ENCODE measurements around the gene EPHB2. TPM values are rescaled to one million over a fixed set of nuclear protein-coding genes. Genes with fewer than 3 reads are reported as not detected.

EPHB2 gene
- total RNA-seq, 1 experiment from 2014 or later, result 0.79 TPM

DNA sequence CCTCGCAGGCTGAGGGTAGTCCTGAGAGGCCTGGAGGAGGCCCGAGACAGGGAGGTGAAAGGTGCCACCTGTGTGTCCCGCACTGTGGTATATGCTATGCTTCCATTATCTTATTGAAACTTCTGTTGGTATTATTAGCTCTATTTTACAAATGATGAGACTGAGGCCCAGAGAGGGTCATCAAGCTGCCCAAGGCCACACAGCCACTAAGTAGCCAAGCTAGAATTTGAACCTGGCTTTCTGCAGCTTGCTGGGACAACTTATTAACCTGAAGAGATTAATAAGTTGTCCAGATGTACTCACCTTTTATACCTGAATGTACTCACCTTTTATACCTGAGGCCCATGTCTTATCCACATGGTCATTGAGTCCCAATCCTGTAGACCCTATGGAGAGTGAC is 83.0 kb downstream of the EPHB2 start:
- Mint-ChIP-seq H3K4me3 (ENCODE audit: unreplicated experiment) (no peak overlapping the region), H3K36me3 (ENCODE audit: insufficient read depth, unreplicated experiment) (no peaks in the 10 kb centered on the region), H3K27me3 (ENCODE audit: insufficient read depth, unreplicated experiment) (no peaks in the 10 kb centered on the region), H3K27ac (ENCODE audit: low read depth, unreplicated experiment) (no peak overlapping the region), H3K4me1 (ENCODE audit: insufficient read depth, unreplicated experiment) (peaks cover 16% of the 10 kb centered on the region), H3K9me3 (ENCODE audit: unreplicated experiment) (no peaks in the 10 kb centered on the region)
- POLR2A ChIA-PET, result no interaction called here
- intact Hi-C loops (cut with micrococcal nuclease), result no loop called here
- TF ChIP-seq, protein P1, sequence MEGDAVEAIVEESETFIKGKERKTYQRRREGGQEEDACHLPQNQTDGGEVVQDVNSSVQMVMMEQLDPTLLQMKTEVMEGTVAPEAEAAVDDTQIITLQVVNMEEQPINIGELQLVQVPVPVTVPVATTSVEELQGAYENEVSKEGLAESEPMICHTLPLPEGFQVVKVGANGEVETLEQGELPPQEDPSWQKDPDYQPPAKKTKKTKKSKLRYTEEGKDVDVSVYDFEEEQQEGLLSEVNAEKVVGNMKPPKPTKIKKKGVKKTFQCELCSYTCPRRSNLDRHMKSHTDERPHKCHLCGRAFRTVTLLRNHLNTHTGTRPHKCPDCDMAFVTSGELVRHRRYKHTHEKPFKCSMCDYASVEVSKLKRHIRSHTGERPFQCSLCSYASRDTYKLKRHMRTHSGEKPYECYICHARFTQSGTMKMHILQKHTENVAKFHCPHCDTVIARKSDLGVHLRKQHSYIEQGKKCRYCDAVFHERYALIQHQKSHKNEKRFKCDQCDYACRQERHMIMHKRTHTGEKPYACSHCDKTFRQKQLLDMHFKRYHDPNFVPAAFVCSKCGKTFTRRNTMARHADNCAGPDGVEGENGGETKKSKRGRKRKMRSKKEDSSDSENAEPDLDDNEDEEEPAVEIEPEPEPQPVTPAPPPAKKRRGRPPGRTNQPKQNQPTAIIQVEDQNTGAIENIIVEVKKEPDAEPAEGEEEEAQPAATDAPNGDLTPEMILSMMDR (IDR thresholded peaks at IDR 0.05; ENCODE audit: unreplicated experiment), result no peak
- no peak for DNase-seq (ENCODE audit: unreplicated experiment)
- BruUV-seq (replicated peaks), result no TSS peak
- CTCF ChIA-PET, result interaction anchor here (1.1 kb wide), 1 partner anchor 89 kb away, joined by 3 read pairs; no protein-coding TSS in a partner anchor

DNA sequence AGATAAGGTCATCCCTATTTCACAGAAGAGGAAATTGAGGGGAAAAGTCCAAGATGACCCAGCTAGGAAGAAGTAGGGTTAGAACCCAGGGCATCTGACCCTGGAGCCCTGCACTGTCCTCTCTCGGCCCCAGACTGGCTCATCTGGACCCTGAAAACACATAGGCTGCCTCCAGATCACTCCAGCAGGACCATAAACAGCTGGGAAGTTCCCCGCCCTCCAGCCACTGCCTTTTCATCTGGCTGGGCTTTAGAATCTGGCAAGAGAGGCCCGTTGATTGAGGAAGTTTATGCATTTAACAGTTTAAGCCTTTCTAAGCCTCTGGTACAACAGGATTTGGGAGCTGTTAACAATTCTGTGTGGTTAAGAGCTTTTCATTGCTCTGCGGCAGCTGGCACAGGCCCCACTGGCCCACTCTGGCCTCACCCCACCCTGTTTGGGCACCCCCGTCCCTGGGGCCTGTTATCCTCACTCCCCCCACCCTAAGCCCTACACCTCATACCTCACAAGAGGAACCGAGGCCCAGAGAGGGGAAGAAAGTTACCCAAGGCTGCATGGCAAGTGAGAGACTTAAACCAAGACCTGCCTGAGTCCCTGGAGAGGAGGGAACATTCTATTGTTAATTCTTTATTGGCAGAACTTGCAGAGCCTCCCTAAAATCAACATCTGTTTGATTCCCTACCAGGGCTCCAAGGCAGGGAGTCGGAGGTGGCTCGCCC is 84.2 kb downstream of the EPHB2 start:
- intact Hi-C loops (cut with micrococcal nuclease), result no loop called here
- no peak overlapping the region for H3K4me3 Mint-ChIP-seq (ENCODE audit: unreplicated experiment)
- ChIA-PET CTCF (interaction anchor here (0.7 to 1.1 kb wide), 2 partner anchors 9 to 90 kb away, joined by 3 read pairs; no protein-coding TSS in a partner anchor), POLR2A (interaction anchor here (0.6 to 1.1 kb wide), 3 partner anchors 18 to 304 kb away, joined by 3 read pairs; no protein-coding TSS in a partner anchor)
- no peaks in the 10 kb centered on the region for H3K36me3 Mint-ChIP-seq (ENCODE audit: insufficient read depth, unreplicated experiment)
- no peak for DNase-seq (ENCODE audit: unreplicated experiment)
- no TSS peak for BruUV-seq (replicated peaks)
- no peaks in the 10 kb centered on the region for H3K27me3 Mint-ChIP-seq (ENCODE audit: insufficient read depth, unreplicated experiment)
- H3K4me1 Mint-ChIP-seq (ENCODE audit: insufficient read depth, unreplicated experiment), result peaks cover 10% of the 10 kb centered on the region
- TF ChIP-seq, protein P1 (IDR thresholded peaks at IDR 0.05; ENCODE audit: unreplicated experiment), result no peak
- H3K27ac Mint-ChIP-seq (ENCODE audit: low read depth, unreplicated experiment), result no peak overlapping the region
- no peaks in the 10 kb centered on the region for H3K9me3 Mint-ChIP-seq (ENCODE audit: unreplicated experiment)

DNA sequence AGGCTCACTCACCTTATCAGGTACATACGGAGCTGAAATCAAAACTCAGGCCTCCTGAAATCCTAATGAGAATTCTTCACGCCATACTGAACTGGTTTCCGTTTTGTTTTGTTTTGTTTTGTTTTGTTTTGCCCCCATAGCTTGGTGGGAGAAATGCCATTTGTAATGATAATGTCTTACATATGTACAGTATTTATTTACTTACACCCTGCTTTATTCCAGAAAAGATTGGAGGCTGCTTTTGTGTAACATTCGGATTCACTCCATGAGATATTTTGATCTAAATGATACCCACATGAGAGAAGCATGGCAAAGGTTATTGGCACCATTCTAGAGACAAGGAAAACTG is 84.7 kb downstream of the EPHB2 start:
- no peaks in the 10 kb centered on the region for H3K36me3 Mint-ChIP-seq (ENCODE audit: insufficient read depth, unreplicated experiment)
- H3K9me3 Mint-ChIP-seq (ENCODE audit: unreplicated experiment), result no peaks in the 10 kb centered on the region
- no peak overlapping the region for H3K4me3 Mint-ChIP-seq (ENCODE audit: unreplicated experiment)
- ChIA-PET CTCF (interaction anchor here (0.7 kb wide), 1 partner anchor 8 kb away, joined by 3 read pairs; no protein-coding TSS in a partner anchor), POLR2A (interaction anchor here (1.1 kb wide), 1 partner anchor 48 kb away, joined by 3 read pairs; no protein-coding TSS in a partner anchor)
- H3K27me3 Mint-ChIP-seq (ENCODE audit: insufficient read depth, unreplicated experiment), result no peaks in the 10 kb centered on the region
- TF ChIP-seq, protein P1 (IDR thresholded peaks at IDR 0.05; ENCODE audit: unreplicated experiment), result no peak
- DNase-seq (ENCODE audit: unreplicated experiment), result no peak
- BruUV-seq (replicated peaks), result no TSS peak
- intact Hi-C loops (cut with micrococcal nuclease), result no loop called here
- H3K4me1 Mint-ChIP-seq (ENCODE audit: insufficient read depth, unreplicated experiment), result peaks cover 5% of the 10 kb centered on the region
- H3K27ac Mint-ChIP-seq (ENCODE audit: low read depth, unreplicated experiment), result no peak overlapping the region

DNA sequence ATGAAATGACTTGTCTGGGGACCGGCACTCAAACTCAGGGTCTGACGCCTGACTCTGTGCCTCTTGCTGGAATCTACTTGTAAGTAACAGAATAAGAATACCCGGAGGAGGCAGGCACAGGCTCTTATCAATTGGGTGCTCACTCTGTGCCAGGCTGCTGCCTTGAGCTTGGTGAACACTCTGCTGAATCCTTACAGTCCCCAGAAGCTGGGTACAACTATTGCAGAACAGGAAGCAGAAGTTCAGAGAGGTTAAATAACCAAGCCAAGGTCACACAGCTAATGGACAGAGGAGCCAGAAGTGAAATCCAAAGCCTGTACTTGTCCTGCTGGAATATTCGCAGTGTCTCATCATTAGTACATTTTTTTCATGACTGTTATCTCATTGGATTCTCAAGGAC is 86.0 kb downstream of the EPHB2 start:
- BruUV-seq (replicated peaks), result no TSS peak
- no peak overlapping the region for H3K4me3 Mint-ChIP-seq (ENCODE audit: unreplicated experiment)
- no peak for DNase-seq (ENCODE audit: unreplicated experiment)

More for the DNA sequence above, 86.0 kb downstream of the EPHB2 start:
- H3K27ac Mint-ChIP-seq (ENCODE audit: low read depth, unreplicated experiment), result no peak overlapping the region
- intact Hi-C loops (cut with micrococcal nuclease), result no loop called here
- POLR2A ChIA-PET, result no interaction called here
- H3K36me3 Mint-ChIP-seq (ENCODE audit: insufficient read depth, unreplicated experiment), result no peaks in the 10 kb centered on the region
- TF ChIP-seq, protein P1 (IDR thresholded peaks at IDR 0.05; ENCODE audit: unreplicated experiment), result no peak
- no peaks in the 10 kb centered on the region for H3K4me1 Mint-ChIP-seq (ENCODE audit: insufficient read depth, unreplicated experiment)
- CTCF ChIA-PET, result no interaction called here
- no peaks in the 10 kb centered on the region for H3K9me3 Mint-ChIP-seq (ENCODE audit: unreplicated experiment)
- H3K27me3 Mint-ChIP-seq (ENCODE audit: insufficient read depth, unreplicated experiment), result no peaks in the 10 kb centered on the region

Measured in MCF 10A (cell line).